ENCODE results near the gene PHF21A.

PHF21A gene

GRCh38 chr11:46134061-46134460 is 12.8 kb upstream of the PHF21A start:
- Histone ChIP-seq H3K36me3 (ENCODE audit: low read length) (no peaks in the 10 kb centered on the region), H3K27ac (ENCODE audit: low read depth, low read length) (no peak overlapping the region), H3K4me3 (ENCODE audit: insufficient read depth, low read length, poor library complexity, severe bottlenecking) (no peak overlapping the region), H3K4me2 (ENCODE audit: low read depth, low read length, poor library complexity, severe bottlenecking) (no peak overlapping the region), H4K20me1 (ENCODE audit: low read depth, low read length) (no peaks in the 10 kb centered on the region), H3K9ac (ENCODE audit: low read length) (no peak overlapping the region), H3K27me3 (ENCODE audit: low read length) (no peaks in the 10 kb centered on the region), H3K9me2 (replicated peaks; ENCODE audit: insufficient read depth, low read length) (no peaks in the 10 kb centered on the region), H3K9me3 (ENCODE audit: insufficient read depth, low read length) (no peaks in the 10 kb centered on the region), H3F3A (ENCODE audit: insufficient read depth) (no peaks in the 10 kb centered on the region), H2AFZ (ENCODE audit: low read depth, low read length, severe bottlenecking) (no peak overlapping the region), H3K79me2 (ENCODE audit: insufficient read depth, low read length) (no peaks in the 10 kb centered on the region)
- no peak for TF ChIP-seq CTCF (IDR thresholded peaks at IDR 0.05; ENCODE audit: insufficient read depth, low read length, poor library complexity, severe bottlenecking)
- no peak for TF ChIP-seq EZH2phosphoT487 (conservative IDR thresholded peaks at IDR 0.05; ENCODE audit: low read length)

- no peak for TF ChIP-seq CTCF (IDR thresholded peaks at IDR 0.05; ENCODE audit: insufficient read depth, low read length, poor library complexity, severe bottlenecking)
- no peak for TF ChIP-seq EZH2phosphoT487 (conservative IDR thresholded peaks at IDR 0.05; ENCODE audit: low read length)
- Histone ChIP-seq H3K79me2 (ENCODE audit: insufficient read depth, low read length) (no peaks in the 10 kb centered on the region), H3K9me3 (ENCODE audit: insufficient read depth, low read length) (no peaks in the 10 kb centered on the region), H3K27ac (ENCODE audit: low read depth, low read length) (no peak overlapping the region), H3K4me3 (ENCODE audit: insufficient read depth, low read length, poor library complexity, severe bottlenecking) (no peak overlapping the region), H2AFZ (ENCODE audit: low read depth, low read length, severe bottlenecking) (no peak overlapping the region), H4K20me1 (ENCODE audit: low read depth, low read length) (no peaks in the 10 kb centered on the region), H3K36me3 (ENCODE audit: low read length) (no peaks in the 10 kb centered on the region), H3K9ac (ENCODE audit: low read length) (no peak overlapping the region), H3K27me3 (ENCODE audit: low read length) (no peaks in the 10 kb centered on the region), H3K4me2 (ENCODE audit: low read depth, low read length, poor library complexity, severe bottlenecking) (no peak overlapping the region), H3K9me2 (replicated peaks; ENCODE audit: insufficient read depth, low read length) (no peaks in the 10 kb centered on the region), H3F3A (ENCODE audit: insufficient read depth) (no peaks in the 10 kb centered on the region)
These were observed 11.9 kb upstream of the PHF21A start for GRCh38 chr11:46133119-46133518.

- no peaks in the 10 kb centered on the region for H3K27me3 ChIP-seq (ENCODE audit: low read length)
These were observed 9.2 kb upstream of the PHF21A start for GRCh38 chr11:46130286-46130940.

More at GRCh38 chr11:46130286-46130940, 9.2 kb upstream of the PHF21A start:
- Histone ChIP-seq H3K4me3 (ENCODE audit: insufficient read depth, low read length, poor library complexity, severe bottlenecking) (no peak overlapping the region), H3K4me2 (ENCODE audit: low read depth, low read length, poor library complexity, severe bottlenecking) (no peak overlapping the region), H3K9me3 (ENCODE audit: insufficient read depth, low read length) (no peaks in the 10 kb centered on the region), H3K9ac (ENCODE audit: low read length) (no peak overlapping the region), H3F3A (ENCODE audit: insufficient read depth) (no peaks in the 10 kb centered on the region), H2AFZ (ENCODE audit: low read depth, low read length, severe bottlenecking) (no peak overlapping the region), H3K9me2 (replicated peaks; ENCODE audit: insufficient read depth, low read length) (no peaks in the 10 kb centered on the region), H3K79me2 (ENCODE audit: insufficient read depth, low read length) (no peaks in the 10 kb centered on the region), H4K20me1 (ENCODE audit: low read depth, low read length) (no peaks in the 10 kb centered on the region), H3K36me3 (ENCODE audit: low read length) (no peaks in the 10 kb centered on the region), H3K27ac (ENCODE audit: low read depth, low read length) (no peak overlapping the region)
- TF ChIP-seq CTCF (IDR thresholded peaks at IDR 0.05; ENCODE audit: insufficient read depth, low read length, poor library complexity, severe bottlenecking) (no peak), EZH2phosphoT487 (conservative IDR thresholded peaks at IDR 0.05; ENCODE audit: low read length) (no peak)
